GM21515 (cell line): Measurements from ENCODE around the gene PRLHR.

Experiments used
- ATAC-seq: cut with Tn5 transposase; IDR thresholded peaks from one replicate; pipeline ENCODE4 v1.9.1; 2021; ENCODE audit not compliant: unreplicated experiment

The PRLHR gene

GRCh38 chr10:118564114-118564513 is 31.3 kb downstream of the PRLHR start:
- ATAC-seq = no peak

GRCh38 chr10:118563373-118563890 is 32.0 kb downstream of the PRLHR start:
- no peak for ATAC-seq

- no peak for ATAC-seq
These were observed 32.6 kb downstream of the PRLHR start for GRCh38 chr10:118562851-118563250.

GRCh38 chr10:118557946-118558345 is 37.5 kb downstream of the PRLHR start:
- no peak for ATAC-seq

GRCh38 chr10:118551535-118552100 is 43.8 kb downstream of the PRLHR start:
- ATAC-seq = no peak

GRCh38 chr10:118547282-118547681 is 48.2 kb downstream of the PRLHR start:
- ATAC-seq = no peak

- ATAC-seq = no peak
These were observed 49.0 kb downstream of the PRLHR start for GRCh38 chr10:118546479-118546878.

GRCh38 chr10:118545381-118545780 is 50.1 kb downstream of the PRLHR start:
- no peak for ATAC-seq

- no peak for ATAC-seq
These were observed 51.0 kb downstream of the PRLHR start for GRCh38 chr10:118544401-118544948.

- no peak for ATAC-seq
These were observed 51.6 kb downstream of the PRLHR start for GRCh38 chr10:118543714-118544400.

GRCh38 chr10:118542745-118543144 is 52.7 kb downstream of the PRLHR start:
- ATAC-seq = no peak

- no peak for ATAC-seq
These were observed 53.2 kb downstream of the PRLHR start for GRCh38 chr10:118542205-118542604.

- ATAC-seq = no peak
These were observed 53.7 kb downstream of the PRLHR start for GRCh38 chr10:118541718-118542117.
